Esophagus squamous epithelium (tissue), 4 donors: ENCODE data around the gene ERC2.

Source experiments
- POLR2A ChIP-seq, 4 donors: fragments of 450-650 bp; IDR thresholded peaks; one replicate each; pipeline ENCODE4 v1.6.1; 2017; ENCODE audit warnings: antibody characterized with exemption in 4 of 4, mild to moderate bottlenecking in 4 of 4, moderate library complexity in 3 of 4
- TF ChIP-seq, protein P1 (sequence below), 6 experiments: fragments of 450-650 bp in 4 of 6; fragments of 200-600 bp in 2 of 6; sonication (generic) in 2 of 6; IDR thresholded peaks; one replicate each; pipeline ENCODE4 v1.5.1; 2016 to 2019; ENCODE audit warnings: antibody characterized with exemption in 6 of 6, mild to moderate bottlenecking in 4 of 6, moderate library complexity in 4 of 6

DNA sequence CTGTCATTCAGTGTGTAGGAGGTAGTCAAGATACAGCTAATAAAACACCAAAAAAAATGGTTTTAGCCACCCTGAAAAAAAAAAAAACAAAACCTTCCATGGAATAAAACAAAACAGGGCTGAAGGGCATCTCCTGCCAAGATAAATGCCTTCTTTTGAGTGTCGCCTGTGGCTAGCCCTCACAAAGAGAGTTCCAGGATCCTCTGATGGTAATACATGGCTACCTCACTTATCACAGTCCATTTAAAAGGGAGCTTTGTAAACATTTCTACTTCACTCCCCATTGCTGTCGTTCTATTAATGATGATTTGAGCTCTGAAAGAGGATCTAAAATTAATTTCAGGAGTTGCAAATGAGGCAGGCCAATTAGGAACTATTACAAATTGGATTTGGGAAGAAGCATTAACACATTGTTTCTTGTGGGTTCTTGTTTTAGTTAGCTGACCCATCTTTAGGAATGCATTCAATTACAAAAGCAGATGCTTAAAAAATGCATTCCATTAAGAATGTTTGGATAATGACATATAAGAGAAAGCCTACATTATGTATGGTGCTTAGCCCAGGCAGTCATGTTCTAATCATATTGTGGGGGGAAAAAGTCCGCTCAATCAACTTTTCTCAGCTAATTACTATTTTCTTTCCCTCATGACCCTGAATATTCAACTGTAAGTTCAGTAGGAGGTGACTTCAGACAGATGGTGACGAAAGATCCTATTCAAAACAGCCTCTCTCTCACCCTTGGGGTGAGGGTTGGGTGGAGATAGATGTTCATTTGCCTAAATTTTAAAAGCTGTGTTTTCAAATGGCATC lies 726.0 kb downstream of the ERC2 start:
- no peak for TF ChIP-seq POLR2A (IDR thresholded peaks at IDR 0.05)
- TF ChIP-seq, protein P1, sequence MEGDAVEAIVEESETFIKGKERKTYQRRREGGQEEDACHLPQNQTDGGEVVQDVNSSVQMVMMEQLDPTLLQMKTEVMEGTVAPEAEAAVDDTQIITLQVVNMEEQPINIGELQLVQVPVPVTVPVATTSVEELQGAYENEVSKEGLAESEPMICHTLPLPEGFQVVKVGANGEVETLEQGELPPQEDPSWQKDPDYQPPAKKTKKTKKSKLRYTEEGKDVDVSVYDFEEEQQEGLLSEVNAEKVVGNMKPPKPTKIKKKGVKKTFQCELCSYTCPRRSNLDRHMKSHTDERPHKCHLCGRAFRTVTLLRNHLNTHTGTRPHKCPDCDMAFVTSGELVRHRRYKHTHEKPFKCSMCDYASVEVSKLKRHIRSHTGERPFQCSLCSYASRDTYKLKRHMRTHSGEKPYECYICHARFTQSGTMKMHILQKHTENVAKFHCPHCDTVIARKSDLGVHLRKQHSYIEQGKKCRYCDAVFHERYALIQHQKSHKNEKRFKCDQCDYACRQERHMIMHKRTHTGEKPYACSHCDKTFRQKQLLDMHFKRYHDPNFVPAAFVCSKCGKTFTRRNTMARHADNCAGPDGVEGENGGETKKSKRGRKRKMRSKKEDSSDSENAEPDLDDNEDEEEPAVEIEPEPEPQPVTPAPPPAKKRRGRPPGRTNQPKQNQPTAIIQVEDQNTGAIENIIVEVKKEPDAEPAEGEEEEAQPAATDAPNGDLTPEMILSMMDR (IDR thresholded peaks at IDR 0.05), result no peak
